Effector memory CD4-positive, alpha-beta T cell (primary cell): ENCODE data around the gene S100A5.
"Not testable (repeated sequence)": the region's sequence is repeated elsewhere in the genome, so short reads cannot be mapped to it uniquely, and the experiment has no call there.

Source experiments
- DNase-seq, 3 donors: peaks; one replicate each; pipeline ENCODE4 v3.0.0-alpha.2; 2020
- H3K27ac ChIP-seq: 2 replicates; pipeline ENCODE4 v1.7.0; 2013; ENCODE audit warnings: mild to moderate bottlenecking, low read length, moderate library complexity; ENCODE audit not compliant: insufficient read depth, poor library complexity, severe bottlenecking
- H3K27me3 ChIP-seq: replicated peaks from 2 replicates; pipeline ENCODE4 v1.7.0; 2013; ENCODE audit warnings: mild to moderate bottlenecking, low read length; ENCODE audit not compliant: insufficient read depth, control insufficient read depth, poor library complexity, severe bottlenecking
- H3K36me3 ChIP-seq: 2 replicates; pipeline ENCODE4 v1.7.0; 2013; ENCODE audit warnings: mild to moderate bottlenecking, low read length, moderate library complexity; ENCODE audit not compliant: control insufficient read depth, insufficient read depth
- H3K4me1 ChIP-seq: 2 replicates; pipeline ENCODE4 v1.7.0; 2013; ENCODE audit warnings: low read length, mild to moderate bottlenecking; ENCODE audit not compliant: control insufficient read depth, insufficient read depth, poor library complexity, severe bottlenecking
- H3K4me3 ChIP-seq: 2 replicates; pipeline ENCODE4 v1.7.0; 2013; ENCODE audit warnings: low read length, low read depth, mild to moderate bottlenecking; ENCODE audit not compliant: insufficient read depth, poor library complexity, severe bottlenecking
- H3K9me3 ChIP-seq: 2 replicates; pipeline ENCODE4 v1.7.0; 2013; ENCODE audit warnings: mild to moderate bottlenecking, low read length, moderate library complexity; ENCODE audit not compliant: control insufficient read depth

The S100A5 gene

DNA sequence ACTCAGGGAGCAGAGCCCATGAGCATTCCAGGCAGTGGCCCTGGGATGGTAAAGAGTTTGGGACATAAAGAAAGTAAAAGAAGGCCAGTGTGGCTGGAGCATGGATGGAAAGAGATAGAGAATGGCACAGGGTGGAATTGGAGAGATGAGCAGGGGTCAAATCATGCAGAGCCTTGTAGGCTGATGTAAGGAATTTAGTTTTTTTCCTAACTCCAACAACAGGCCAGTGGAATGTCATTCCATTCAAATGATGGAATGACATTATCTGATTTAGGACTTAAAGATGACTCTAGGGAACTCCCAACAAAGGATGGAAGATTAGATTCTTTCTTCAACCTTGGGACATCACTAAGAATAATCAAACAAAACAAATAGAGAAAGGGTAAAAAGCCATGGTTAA is 37.8 kb upstream of the S100A5 start:
- DNase-seq = no peak
- Histone ChIP-seq H3K27me3 (no peaks in the 10 kb centered on the region), H3K4me1 (no peaks in the 10 kb centered on the region), H3K27ac (no peak overlapping the region), H3K4me3 (no peak overlapping the region), H3K9me3 (no peaks in the 10 kb centered on the region), H3K36me3 (no peaks in the 10 kb centered on the region)

DNA sequence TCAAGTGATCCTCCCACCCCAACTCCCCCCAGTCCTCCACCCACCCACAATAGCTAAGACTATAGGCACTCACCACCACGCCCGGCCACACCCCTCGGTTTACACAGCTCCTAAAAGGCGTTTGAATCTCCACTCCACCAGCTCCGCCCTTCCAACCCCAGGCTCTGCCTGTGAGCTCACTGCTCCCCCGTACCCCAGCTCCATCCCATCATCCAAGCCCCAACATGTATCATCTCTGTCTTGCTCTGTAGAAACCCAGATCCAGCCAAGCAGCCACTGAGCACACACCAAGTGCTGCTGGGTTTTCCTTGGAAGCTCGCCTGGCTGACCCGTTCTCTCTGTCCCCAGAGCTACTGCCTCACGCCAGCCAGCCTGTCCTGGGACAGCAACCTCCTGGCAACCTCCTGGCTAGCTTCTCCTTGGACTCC is 36.9 kb upstream of the S100A5 start:
- Histone ChIP-seq H3K27ac (no peak overlapping the region), H3K36me3 (no peaks in the 10 kb centered on the region), H3K4me1 (no peaks in the 10 kb centered on the region), H3K4me3 (no peak overlapping the region), H3K27me3 (no peaks in the 10 kb centered on the region), H3K9me3 (no peaks in the 10 kb centered on the region)
- no peak for DNase-seq

GRCh38 chr1:153577138-153577537 is 36.4 kb upstream of the S100A5 start:
- no peaks in the 10 kb centered on the region for H3K27me3 ChIP-seq
- H3K4me3 ChIP-seq = no peak overlapping the region
- H3K9me3 ChIP-seq = no peaks in the 10 kb centered on the region
- H3K36me3 ChIP-seq = no peaks in the 10 kb centered on the region
- no peak overlapping the region for H3K27ac ChIP-seq
- no peak for DNase-seq
- H3K4me1 ChIP-seq = no peaks in the 10 kb centered on the region

GRCh38 chr1:153575497-153575896 is 34.8 kb upstream of the S100A5 start:
- not testable (repeated sequence) for H3K9me3 ChIP-seq, H3K36me3 ChIP-seq, DNase-seq, H3K27me3 ChIP-seq, H3K4me1 ChIP-seq, H3K27ac ChIP-seq, H3K4me3 ChIP-seq

GRCh38 chr1:153575081-153575491 is 34.4 kb upstream of the S100A5 start:
- not testable (repeated sequence) for H3K9me3 ChIP-seq, H3K36me3 ChIP-seq, H3K27ac ChIP-seq, H3K27me3 ChIP-seq, H3K4me1 ChIP-seq, H3K4me3 ChIP-seq, DNase-seq

DNA sequence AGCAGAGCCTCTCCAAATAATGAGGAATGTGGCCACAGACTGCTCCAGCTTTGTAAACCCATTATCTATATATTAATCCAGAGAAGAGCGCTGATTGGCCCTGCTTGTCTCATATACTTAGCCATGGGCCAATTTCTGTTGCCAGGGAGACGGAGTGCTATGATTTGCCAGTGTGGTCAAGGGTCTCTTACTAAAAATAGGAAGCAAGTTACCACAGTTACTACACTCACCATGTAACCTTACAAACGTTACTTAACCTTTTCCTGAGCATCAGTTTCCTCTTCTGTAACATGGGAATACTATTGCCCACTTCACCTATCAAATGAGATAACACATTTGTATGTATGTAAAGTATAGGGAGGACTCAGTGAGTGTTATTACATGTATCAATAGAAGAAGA is 32.6 kb upstream of the S100A5 start:
- no peaks in the 10 kb centered on the region for H3K9me3 ChIP-seq
- H3K4me1 ChIP-seq = peaks cover 2% of the 10 kb centered on the region
- H3K36me3 ChIP-seq = no peaks in the 10 kb centered on the region
- H3K4me3 ChIP-seq = no peak overlapping the region
- no peak for DNase-seq
- H3K27ac ChIP-seq = no peak overlapping the region
- H3K27me3 ChIP-seq = no peaks in the 10 kb centered on the region

DNA sequence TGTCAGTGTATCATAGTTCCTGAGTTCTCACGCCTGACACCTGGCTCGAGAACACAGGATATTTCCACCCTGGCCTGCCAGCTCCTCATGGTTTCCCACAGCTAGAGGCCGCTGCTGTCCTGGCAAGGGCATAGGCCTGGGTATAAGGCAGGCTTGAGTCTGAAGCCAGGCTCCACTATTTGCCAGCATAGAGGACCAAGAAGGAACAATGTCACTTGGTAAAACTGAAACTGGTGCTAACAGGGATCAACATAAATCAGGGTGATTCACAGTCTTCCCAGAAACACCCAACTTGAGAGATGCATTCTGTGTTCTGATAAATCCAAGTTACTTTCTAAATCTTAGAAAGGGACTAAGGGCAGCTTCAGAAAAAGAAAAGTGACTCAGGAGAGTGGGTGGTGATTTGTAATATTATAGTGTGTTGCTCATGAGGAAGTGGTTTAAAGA is 31.9 kb upstream of the S100A5 start:
- H3K36me3 ChIP-seq = no peaks in the 10 kb centered on the region
- peaks cover 9% of the 10 kb centered on the region for H3K4me1 ChIP-seq
- H3K27ac ChIP-seq = no peak overlapping the region
- H3K27me3 ChIP-seq = no peaks in the 10 kb centered on the region
- no peak overlapping the region for H3K4me3 ChIP-seq
- H3K9me3 ChIP-seq = no peaks in the 10 kb centered on the region
- peak in 1 of 3 donors; percentile 13 for DNase-seq

- Histone ChIP-seq H3K4me3 (no peak overlapping the region), H3K4me1 (peaks cover 14% of the 10 kb centered on the region), H3K36me3 (no peaks in the 10 kb centered on the region), H3K9me3 (no peaks in the 10 kb centered on the region), H3K27me3 (no peaks in the 10 kb centered on the region), H3K27ac (no peak overlapping the region)
- no peak for DNase-seq
Observed at GRCh38 chr1:153571706-153572105, 31.0 kb upstream of the S100A5 start.

GRCh38 chr1:153570874-153571273 is 30.1 kb upstream of the S100A5 start:
- Histone ChIP-seq H3K9me3 (no peaks in the 10 kb centered on the region), H3K27ac (no peak overlapping the region), H3K4me1 (peaks cover 21% of the 10 kb centered on the region)

GRCh38 chr1:153569465-153569864 is 28.7 kb upstream of the S100A5 start:
- no peaks in the 10 kb centered on the region for H3K27me3 ChIP-seq
- H3K4me3 ChIP-seq = no peak overlapping the region
- H3K27ac ChIP-seq = no peak overlapping the region
- no peaks in the 10 kb centered on the region for H3K36me3 ChIP-seq
- DNase-seq = no peak
- H3K9me3 ChIP-seq = no peaks in the 10 kb centered on the region
- peaks cover 28% of the 10 kb centered on the region for H3K4me1 ChIP-seq

More at GRCh38 chr1:153570874-153571273, 30.1 kb upstream of the S100A5 start:
- no peak for DNase-seq
- Histone ChIP-seq H3K4me3 (no peak overlapping the region), H3K36me3 (no peaks in the 10 kb centered on the region), H3K27me3 (no peaks in the 10 kb centered on the region)
